GM10266 (cell line): ENCODE measurements around the gene BCORL1.

Experiments
- DNase-seq: peaks from one replicate; pipeline ENCODE4 v3.0.0; 2012; ENCODE audit errors: extremely low spot score
- TF ChIP-seq, protein P1 (sequence below): IDR thresholded peaks from 2 replicates; pipeline ENCODE4 v1.5.1; 2012; ENCODE audit warnings: mild to moderate bottlenecking, low read depth; ENCODE audit not compliant: control insufficient read depth, insufficient read depth; ENCODE audit errors: missing control alignments

Gene BCORL1

DNA sequence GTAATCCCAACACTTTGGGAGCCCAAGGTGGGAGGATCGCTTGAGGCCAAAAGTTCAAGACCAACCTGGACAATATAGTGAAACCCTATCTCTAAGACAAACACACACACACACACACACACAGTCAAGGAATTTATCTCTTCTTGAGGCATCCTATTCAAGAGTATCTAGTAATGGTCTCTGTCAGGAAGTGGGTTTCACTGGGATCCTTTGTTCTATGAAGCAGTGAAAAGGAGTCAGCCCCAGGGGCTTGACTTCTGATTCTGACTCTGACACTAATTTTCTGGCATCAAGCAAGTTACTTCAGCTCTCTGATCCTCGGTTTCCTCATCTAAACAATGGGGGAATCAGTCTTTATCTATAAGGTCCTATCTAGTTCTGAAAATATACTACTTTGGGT lies 41.7 kb upstream of the BCORL1 start:
- DNase-seq: no peak
- TF ChIP-seq, protein P1, sequence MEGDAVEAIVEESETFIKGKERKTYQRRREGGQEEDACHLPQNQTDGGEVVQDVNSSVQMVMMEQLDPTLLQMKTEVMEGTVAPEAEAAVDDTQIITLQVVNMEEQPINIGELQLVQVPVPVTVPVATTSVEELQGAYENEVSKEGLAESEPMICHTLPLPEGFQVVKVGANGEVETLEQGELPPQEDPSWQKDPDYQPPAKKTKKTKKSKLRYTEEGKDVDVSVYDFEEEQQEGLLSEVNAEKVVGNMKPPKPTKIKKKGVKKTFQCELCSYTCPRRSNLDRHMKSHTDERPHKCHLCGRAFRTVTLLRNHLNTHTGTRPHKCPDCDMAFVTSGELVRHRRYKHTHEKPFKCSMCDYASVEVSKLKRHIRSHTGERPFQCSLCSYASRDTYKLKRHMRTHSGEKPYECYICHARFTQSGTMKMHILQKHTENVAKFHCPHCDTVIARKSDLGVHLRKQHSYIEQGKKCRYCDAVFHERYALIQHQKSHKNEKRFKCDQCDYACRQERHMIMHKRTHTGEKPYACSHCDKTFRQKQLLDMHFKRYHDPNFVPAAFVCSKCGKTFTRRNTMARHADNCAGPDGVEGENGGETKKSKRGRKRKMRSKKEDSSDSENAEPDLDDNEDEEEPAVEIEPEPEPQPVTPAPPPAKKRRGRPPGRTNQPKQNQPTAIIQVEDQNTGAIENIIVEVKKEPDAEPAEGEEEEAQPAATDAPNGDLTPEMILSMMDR: no peak

DNA sequence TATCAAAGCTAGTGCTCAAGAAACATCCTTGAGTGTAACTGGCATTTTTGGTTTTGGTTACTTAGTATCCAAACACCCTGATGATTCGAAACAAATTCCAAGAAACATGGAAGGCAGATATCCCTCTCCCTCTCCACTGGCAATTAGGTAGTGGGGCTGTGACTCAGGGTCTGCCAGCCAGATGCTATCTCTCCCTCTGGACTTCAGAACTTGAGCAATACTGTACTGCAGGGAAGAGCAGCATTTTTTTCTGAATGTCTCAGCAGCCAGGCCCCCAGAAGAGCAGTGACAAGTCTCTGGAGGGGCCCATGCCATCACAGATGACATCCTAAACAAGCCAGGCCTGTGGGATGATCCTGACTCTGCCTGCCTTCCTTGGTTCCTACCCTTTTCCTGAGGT lies 37.3 kb upstream of the BCORL1 start:
- TF ChIP-seq, protein P1: no peak
- no peak for DNase-seq

DNA sequence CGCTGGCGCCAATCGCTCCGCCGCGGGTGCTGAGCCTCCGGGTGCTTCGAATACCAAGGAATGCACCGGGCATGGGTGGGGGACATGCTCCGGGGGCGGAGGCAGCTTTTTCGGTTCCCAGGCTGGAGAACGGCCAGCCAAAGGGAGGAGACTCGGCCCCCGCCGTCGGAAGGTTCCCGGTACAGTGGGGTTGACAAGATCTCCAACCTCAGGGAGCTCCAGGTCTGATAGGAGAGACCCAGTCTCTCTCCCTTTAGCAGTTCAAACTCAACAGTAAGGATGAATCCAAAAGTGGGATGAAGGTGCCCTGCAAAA lies 29.1 kb upstream of the BCORL1 start:
- TF ChIP-seq, protein P1: no peak
- no peak for DNase-seq

DNA sequence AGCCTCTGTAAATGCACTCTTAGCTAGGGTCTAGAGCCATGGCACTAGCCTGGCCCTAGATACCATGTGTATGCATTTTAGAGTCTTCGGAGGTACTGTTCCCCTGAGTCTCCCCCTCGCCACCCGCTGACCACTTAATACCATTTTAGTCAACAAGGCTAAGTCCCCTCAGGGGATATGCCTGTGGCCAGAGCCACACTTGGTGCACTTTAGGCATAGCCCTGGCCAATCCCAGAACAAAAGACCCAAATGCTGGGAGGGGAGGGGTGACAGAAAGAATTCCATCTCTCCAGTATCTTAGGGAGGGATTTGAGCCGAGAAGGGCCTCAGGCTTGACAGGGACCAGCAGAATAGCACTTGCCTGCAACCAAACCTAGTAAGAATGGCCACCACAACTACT lies 28.6 kb upstream of the BCORL1 start:
- TF ChIP-seq, protein P1: no peak
- no peak for DNase-seq

DNA sequence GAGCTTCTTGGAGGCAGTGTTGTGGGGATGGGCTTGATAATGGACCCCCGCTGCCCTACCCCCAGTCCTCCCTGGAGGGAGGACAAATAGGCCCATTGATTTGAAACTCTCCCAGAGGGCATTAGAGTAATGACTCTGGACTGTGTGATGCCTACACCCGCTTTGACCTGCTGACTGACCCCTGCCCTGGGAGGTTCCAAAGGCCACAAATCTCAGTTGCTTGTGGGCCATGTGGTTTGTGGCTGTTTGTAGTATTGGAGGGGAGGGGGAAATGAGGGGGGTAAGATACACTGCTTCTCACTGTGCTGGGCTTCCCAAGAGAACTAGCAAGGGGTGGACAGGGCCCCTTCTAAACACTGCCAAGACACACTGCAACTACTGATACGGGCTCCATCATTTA lies 27.6 kb upstream of the BCORL1 start:
- DNase-seq: no peak
- TF ChIP-seq, protein P1: no peak

DNA sequence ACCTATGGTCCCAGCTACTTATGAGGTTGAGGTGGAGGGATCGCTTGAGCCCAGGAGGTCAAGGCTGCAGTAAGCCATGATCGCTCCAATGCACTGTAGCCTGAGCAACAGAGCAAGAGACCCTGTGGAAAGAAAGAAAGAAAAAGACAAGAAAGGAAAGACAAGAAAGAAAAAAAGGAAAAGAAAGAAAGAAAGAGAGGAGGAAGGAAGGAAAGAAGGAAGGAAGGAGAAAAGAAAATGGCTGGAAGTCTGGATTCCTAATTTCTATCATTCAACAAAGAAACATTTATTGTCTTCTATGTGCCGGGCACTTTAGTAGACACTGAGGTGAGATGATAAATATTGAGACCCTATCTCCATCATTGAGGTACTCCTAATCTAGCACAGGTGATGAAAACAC lies 26.8 kb upstream of the BCORL1 start:
- TF ChIP-seq, protein P1: no peak
- DNase-seq: no peak

DNA sequence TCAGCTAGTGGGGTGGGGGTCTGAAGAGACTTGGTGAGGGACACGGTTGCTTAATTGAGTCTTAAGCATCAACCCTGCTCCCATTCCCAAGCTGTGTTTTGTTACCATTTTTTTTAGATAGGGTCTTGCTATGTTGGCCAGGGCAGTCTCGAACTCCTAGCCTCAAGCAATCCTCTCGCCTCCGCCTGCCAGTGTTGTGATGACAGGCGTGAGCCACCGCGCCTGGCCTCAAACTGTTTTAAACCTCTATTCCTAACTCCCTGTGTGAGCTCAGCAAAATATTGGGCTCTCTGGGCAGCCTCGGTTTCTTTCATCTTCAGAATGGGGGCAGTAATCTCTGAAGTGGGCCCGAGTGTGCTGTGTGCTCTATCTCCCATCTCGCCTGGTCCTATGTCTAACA lies 26.3 kb upstream of the BCORL1 start:
- no peak for DNase-seq
- TF ChIP-seq, protein P1: no peak
